ENCODE data around the gene TTC27. TPM values are rescaled to one million over a fixed set of nuclear protein-coding genes. Genes with fewer than 3 reads are reported as not detected.
"Not testable (repeated sequence)": the region's sequence is repeated elsewhere in the genome, so short reads cannot be mapped to it uniquely, and the experiment has no call there.

The TTC27 gene
- total RNA-seq, 5 donors from 2014 or later (not counting 1 experiment from before 2014, with no cell fraction given): 17.9 to 23.3 (median 21.6) TPM

DNA sequence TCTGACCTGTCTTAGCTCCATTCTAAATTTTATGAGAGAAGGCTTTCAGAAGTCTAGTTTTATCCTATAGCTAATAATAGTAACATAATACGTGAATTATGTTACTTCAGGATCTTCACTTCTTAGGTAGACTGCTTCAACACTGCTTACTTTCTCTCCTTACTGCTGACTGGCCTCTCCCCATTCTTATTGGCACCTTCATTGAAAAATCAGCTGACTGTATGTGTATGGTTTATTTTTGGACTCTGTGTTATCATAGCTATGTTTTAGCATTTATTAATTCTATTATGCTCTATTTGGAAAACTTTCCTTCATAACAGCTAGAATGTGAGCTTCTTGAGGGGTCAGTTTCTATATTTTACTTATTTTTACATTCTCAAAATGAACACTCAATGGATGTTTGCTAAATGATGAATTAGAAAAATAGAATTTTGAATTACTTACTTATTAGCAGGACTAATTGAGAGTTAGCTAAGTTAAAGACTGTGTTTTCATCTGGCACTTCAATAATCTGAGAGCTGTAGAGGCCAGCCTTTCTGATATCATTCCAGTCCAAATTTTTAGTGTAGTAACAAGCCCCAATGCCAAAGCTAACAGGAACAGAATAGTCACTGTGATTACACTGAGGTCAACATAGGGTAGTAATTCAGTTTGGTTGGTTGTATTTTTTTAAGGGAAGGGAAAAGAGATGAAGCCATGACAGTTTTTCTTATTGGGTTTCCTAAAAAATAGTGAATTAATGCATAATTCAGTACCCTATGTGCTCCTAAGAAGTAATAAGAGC, 92.3 kb downstream of the TTC27 start:
- DNase-seq (no peak), ATAC-seq (replicated peaks in 1 of 4) (no peak)
- ChIA-PET POLR2A (no interaction called here), CTCF (interaction anchor here in 1 of 2 donors (0.6 kb wide), 1 partner anchor 8 kb away, joined by 4 read pairs; no protein-coding TSS in a partner anchor)
- Mint-ChIP-seq H3K27ac (no peak overlapping the region), H3K27me3 (no peaks in the 10 kb centered on the region), H3K4me3 (no peak overlapping the region), H3K9me3 (peaks cover 0 to 4% (median 0%) of the 10 kb centered on the region in 3 donors), H3K4me1 (peaks cover 0 to 11% (median 8%) of the 10 kb centered on the region in 3 donors), H3K36me3 (peaks cover 49% of the 10 kb centered on the region)
- peaks cover 0 to 9% of the 10 kb centered on the region in 2 donors for H3K36me3 ChIP-seq (ENCODE audit: control insufficient read depth in 2 of 2, extremely low read depth in 1 of 2, insufficient read depth in 1 of 2, low read length in 1 of 2)
- H3K4me3 ChIP-seq (ENCODE audit: control insufficient read depth in 1 of 2, extremely low read depth in 1 of 2, low read length in 1 of 2): no peak overlapping the region
- no peaks in the 10 kb centered on the region for H3K27me3 ChIP-seq (replicated peaks in 1 of 2; ENCODE audit: control insufficient read depth in 2 of 2, extremely low read depth in 1 of 2, insufficient read depth in 2 of 2, low read length in 1 of 2)
- H3K27ac ChIP-seq (ENCODE audit: low read length): no peak overlapping the region
- H3K4me1 ChIP-seq (ENCODE audit: control insufficient read depth in 1 of 2, extremely low read depth in 1 of 2, insufficient read depth in 2 of 2, low read length in 2 of 2): no peaks in the 10 kb centered on the region
- WGBS (ENCODE audit: insufficient coverage): no CpG with 5 or more reads among the region's 1 CpG
- H3K9me3 ChIP-seq: no peaks in the 10 kb centered on the region

DNA sequence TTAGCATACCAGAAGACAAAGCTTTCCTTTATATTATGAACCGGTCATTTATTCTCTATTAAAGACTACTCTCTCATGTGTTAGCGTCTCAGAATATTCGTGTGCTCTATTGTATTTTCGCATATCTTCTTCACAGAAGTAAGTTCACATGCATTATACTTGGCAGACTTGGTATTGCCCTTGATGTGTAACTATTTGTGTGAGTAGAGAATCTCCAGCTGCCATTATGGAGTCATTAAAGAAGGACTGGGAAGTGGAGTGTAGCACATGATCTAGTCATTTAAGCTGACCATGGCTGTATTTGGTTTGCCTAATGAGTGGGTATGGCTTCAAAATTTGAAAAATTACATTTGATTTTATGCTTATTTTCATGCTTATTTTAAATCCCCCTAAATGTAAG, 92.9 kb downstream of the TTC27 start:
- ChIA-PET CTCF (no interaction called here), POLR2A (interaction anchor here in 1 of 2 donors (0.6 kb wide), 1 partner anchor 56 kb away, joined by 4 read pairs; no protein-coding TSS in a partner anchor)
- H3K9me3 ChIP-seq: no peaks in the 10 kb centered on the region
- 100% methylated on average over 1 of the region's 4 CpGs for WGBS (ENCODE audit: insufficient coverage)
- Mint-ChIP-seq H3K36me3 (peaks cover 53% of the 10 kb centered on the region), H3K4me3 (no peak overlapping the region), H3K9me3 (peaks cover 0 to 4% (median 0%) of the 10 kb centered on the region in 3 donors), H3K27me3 (no peaks in the 10 kb centered on the region), H3K27ac (no peak overlapping the region), H3K4me1 (peaks cover 0 to 8% (median 2%) of the 10 kb centered on the region in 3 donors)
- no peak overlapping the region for H3K4me3 ChIP-seq (ENCODE audit: control insufficient read depth in 1 of 2, extremely low read depth in 1 of 2, low read length in 1 of 2)
- ATAC-seq (replicated peaks in 1 of 4): no peak
- H3K27me3 ChIP-seq (replicated peaks in 1 of 2; ENCODE audit: control insufficient read depth in 2 of 2, extremely low read depth in 1 of 2, insufficient read depth in 2 of 2, low read length in 1 of 2): no peaks in the 10 kb centered on the region
- H3K27ac ChIP-seq (ENCODE audit: low read length): no peak overlapping the region
- DNase-seq: no peak
- H3K36me3 ChIP-seq (ENCODE audit: control insufficient read depth in 2 of 2, extremely low read depth in 1 of 2, insufficient read depth in 1 of 2, low read length in 1 of 2): peaks cover 5 to 11% of the 10 kb centered on the region in 2 donors
- no peaks in the 10 kb centered on the region for H3K4me1 ChIP-seq (ENCODE audit: control insufficient read depth in 1 of 2, extremely low read depth in 1 of 2, insufficient read depth in 2 of 2, low read length in 2 of 2)

DNA sequence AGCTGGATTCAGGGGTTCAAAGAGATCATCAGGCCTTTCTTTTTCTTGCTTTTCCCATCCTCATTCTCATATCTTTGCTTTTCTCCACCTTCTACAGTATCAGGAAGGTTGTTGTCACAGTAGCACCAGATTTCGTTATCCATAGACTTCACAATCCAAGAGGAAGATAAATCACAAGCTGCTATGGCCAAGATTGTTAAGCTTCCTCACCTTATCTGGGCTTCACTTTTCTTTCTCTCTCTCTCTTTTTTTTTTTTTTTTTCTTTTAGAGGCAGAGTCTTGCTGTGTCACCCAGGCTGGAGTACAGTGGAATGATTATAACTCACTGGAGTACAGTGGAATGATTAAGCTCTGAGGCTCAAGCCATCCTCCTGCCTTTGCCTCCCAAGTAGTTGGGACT, 93.5 kb downstream of the TTC27 start:
- Mint-ChIP-seq H3K4me3 (no peak overlapping the region), H3K4me1 (peaks cover 0 to 6% (median 2%) of the 10 kb centered on the region in 3 donors), H3K36me3 (peaks cover 54% of the 10 kb centered on the region), H3K9me3 (peaks cover 0 to 4% (median 0%) of the 10 kb centered on the region in 3 donors), H3K27ac (no peak overlapping the region), H3K27me3 (no peaks in the 10 kb centered on the region)
- Histone ChIP-seq H3K27ac (ENCODE audit: low read length) (no peak overlapping the region), H3K36me3 (ENCODE audit: control insufficient read depth in 2 of 2, extremely low read depth in 1 of 2, insufficient read depth in 1 of 2, low read length in 1 of 2) (peaks cover 5 to 11% of the 10 kb centered on the region in 2 donors), H3K4me3 (ENCODE audit: control insufficient read depth in 1 of 2, extremely low read depth in 1 of 2, low read length in 1 of 2) (no peak overlapping the region), H3K9me3 (no peaks in the 10 kb centered on the region), H3K27me3 (replicated peaks in 1 of 2; ENCODE audit: control insufficient read depth in 2 of 2, extremely low read depth in 1 of 2, insufficient read depth in 2 of 2, low read length in 1 of 2) (no peaks in the 10 kb centered on the region), H3K4me1 (ENCODE audit: control insufficient read depth in 1 of 2, extremely low read depth in 1 of 2, insufficient read depth in 2 of 2, low read length in 2 of 2) (no peaks in the 10 kb centered on the region)
- POLR2A ChIA-PET: interaction anchor here in 1 of 2 donors (0.6 kb wide), 1 partner anchor 57 kb away, joined by 4 read pairs; no protein-coding TSS in a partner anchor
- DNase-seq (no peak), ATAC-seq (replicated peaks in 1 of 4) (no peak)
- CTCF ChIA-PET: interaction anchor here in 1 of 2 donors (0.6 kb wide), 1 partner anchor 557 kb away, joined by 3 read pairs; no protein-coding TSS in a partner anchor
- WGBS (ENCODE audit: insufficient coverage): 100% methylated on average over 1 of the region's 1 CpG

DNA sequence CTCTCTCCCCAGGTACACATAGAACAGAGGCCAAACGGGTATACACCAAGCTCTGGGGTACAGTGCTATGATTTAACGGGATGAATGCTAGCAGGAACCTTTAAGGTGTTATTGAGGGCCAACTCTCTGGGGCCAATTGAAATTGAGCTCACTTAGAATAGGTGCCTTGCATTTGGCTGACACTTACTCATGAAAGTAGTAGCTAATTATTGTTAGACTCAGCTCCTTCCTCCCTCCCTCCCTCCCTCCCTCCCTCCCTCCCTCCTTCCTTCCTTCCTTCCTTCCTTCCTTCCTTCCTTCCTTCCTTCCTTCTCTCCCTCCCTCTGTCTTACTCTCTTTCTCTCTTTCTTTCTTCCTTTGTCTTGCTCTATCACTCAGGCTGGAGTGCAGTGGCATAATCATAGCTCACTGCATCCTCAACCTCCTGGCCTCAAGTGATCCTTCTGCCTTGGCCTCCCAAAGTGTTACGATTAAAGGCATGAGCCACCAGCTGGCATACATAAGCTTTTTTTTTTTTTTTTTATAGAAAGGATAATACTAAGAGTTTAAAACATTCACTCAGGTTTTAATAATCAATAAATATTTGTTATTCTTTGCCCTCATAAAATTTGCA, 95.7 kb downstream of the TTC27 start:
- H3K36me3 Mint-ChIP-seq: peaks cover 59% of the 10 kb centered on the region
- DNase-seq (no peak), ATAC-seq (replicated peaks in 1 of 4) (no peak)
- H3K4me3 ChIP-seq (ENCODE audit: control insufficient read depth in 1 of 2, extremely low read depth in 1 of 2, low read length in 1 of 2): no peak overlapping the region
- no peaks in the 10 kb centered on the region for H3K27me3 ChIP-seq (replicated peaks in 1 of 2; ENCODE audit: control insufficient read depth in 2 of 2, extremely low read depth in 1 of 2, insufficient read depth in 2 of 2, low read length in 1 of 2)
- ChIA-PET POLR2A (interaction anchor here in 1 of 2 donors (0.6 to 0.7 kb wide), 2 partner anchors 9 to 244 kb away, joined by 4 read pairs; no protein-coding TSS in a partner anchor), CTCF (no interaction called here)
- no peak overlapping the region for H3K27ac ChIP-seq (ENCODE audit: low read length)
- peaks cover 0 to 4% (median 0%) of the 10 kb centered on the region in 3 donors for H3K9me3 Mint-ChIP-seq
- H3K4me3 Mint-ChIP-seq: no peak overlapping the region
- WGBS (ENCODE audit: insufficient coverage): no CpG with 5 or more reads among the region's 3 CpGs
- H3K36me3 ChIP-seq (ENCODE audit: control insufficient read depth in 2 of 2, extremely low read depth in 1 of 2, insufficient read depth in 1 of 2, low read length in 1 of 2): peaks cover 5 to 9% of the 10 kb centered on the region in 2 donors
- H3K4me1 ChIP-seq (ENCODE audit: control insufficient read depth in 1 of 2, extremely low read depth in 1 of 2, insufficient read depth in 2 of 2, low read length in 2 of 2): no peaks in the 10 kb centered on the region
- H3K27ac Mint-ChIP-seq: peak overlapping the region in 1 of 2 donors; percentile 11
- no peaks in the 10 kb centered on the region for H3K27me3 Mint-ChIP-seq
- H3K9me3 ChIP-seq: no peaks in the 10 kb centered on the region
- peaks cover 0 to 6% (median 2%) of the 10 kb centered on the region in 3 donors for H3K4me1 Mint-ChIP-seq

DNA sequence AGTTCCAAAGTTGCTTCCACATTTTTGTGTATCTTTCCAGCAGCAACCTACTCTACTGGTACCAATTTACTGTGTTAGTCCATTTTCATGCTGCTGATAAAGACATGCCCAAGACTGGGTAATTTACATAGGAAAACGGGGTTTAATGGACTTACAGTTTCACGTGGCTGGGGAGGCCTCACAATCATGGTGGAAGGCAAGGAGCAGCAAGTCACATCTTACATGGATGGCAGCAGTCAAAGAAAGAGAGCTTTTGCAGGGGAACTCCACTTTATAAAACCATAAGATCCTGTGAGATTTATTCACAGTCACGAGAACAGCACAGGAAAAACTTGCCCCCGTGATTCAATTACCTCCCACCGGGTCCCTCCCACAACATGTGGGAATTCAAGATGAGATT, 98.8 kb downstream of the TTC27 start:
- H3K4me1 ChIP-seq (ENCODE audit: control insufficient read depth in 1 of 2, extremely low read depth in 1 of 2, insufficient read depth in 2 of 2, low read length in 2 of 2); H3K4me3 Mint-ChIP-seq; H3K27ac ChIP-seq (ENCODE audit: low read length); H3K36me3 ChIP-seq (ENCODE audit: control insufficient read depth in 2 of 2, extremely low read depth in 1 of 2, insufficient read depth in 1 of 2, low read length in 1 of 2); H3K4me3 ChIP-seq (ENCODE audit: control insufficient read depth in 1 of 2, extremely low read depth in 1 of 2, low read length in 1 of 2); ATAC-seq (replicated peaks in 1 of 4); H3K27ac Mint-ChIP-seq; H3K27me3 ChIP-seq (replicated peaks in 1 of 2; ENCODE audit: control insufficient read depth in 2 of 2, extremely low read depth in 1 of 2, insufficient read depth in 2 of 2, low read length in 1 of 2); H3K27me3 Mint-ChIP-seq; H3K9me3 Mint-ChIP-seq; H3K9me3 ChIP-seq; DNase-seq; H3K4me1 Mint-ChIP-seq; POLR2A ChIA-PET: not testable (repeated sequence)
- peaks cover 64% of the 10 kb centered on the region for H3K36me3 Mint-ChIP-seq
- no CpG with 5 or more reads among the region's 5 CpGs for WGBS (ENCODE audit: insufficient coverage)
- CTCF ChIA-PET: interaction anchor here in 1 of 2 donors (0.6 kb wide), 1 partner anchor 840 kb away, joined by 6 read pairs; no protein-coding TSS in a partner anchor

DNA sequence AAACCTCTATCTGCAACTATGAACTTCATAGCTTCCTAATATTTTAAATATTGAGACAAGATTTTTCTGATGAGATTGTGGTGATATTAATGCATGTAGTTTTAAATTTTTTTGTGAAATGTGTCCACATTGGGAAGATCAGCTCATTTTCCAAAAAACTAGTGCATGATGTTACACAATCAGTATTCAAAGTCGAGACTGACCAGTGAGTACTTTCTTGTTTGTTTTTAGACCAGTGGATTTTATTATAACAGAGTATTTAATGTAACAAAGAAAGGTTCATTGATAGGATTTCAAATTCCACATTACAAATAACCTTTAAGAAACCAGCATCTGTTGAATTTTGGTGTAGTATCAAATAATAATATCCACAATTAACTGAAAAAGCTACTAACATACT, 99.3 kb downstream of the TTC27 start:
- no peak overlapping the region for H3K4me3 ChIP-seq (ENCODE audit: control insufficient read depth in 1 of 2, extremely low read depth in 1 of 2, low read length in 1 of 2)
- ChIA-PET POLR2A (no interaction called here), CTCF (interaction anchor here in 1 of 2 donors (0.6 kb wide), 1 partner anchor 840 kb away, joined by 6 read pairs; no protein-coding TSS in a partner anchor)
- no peaks in the 10 kb centered on the region for H3K4me1 ChIP-seq (ENCODE audit: control insufficient read depth in 1 of 2, extremely low read depth in 1 of 2, insufficient read depth in 2 of 2, low read length in 2 of 2)
- no peak overlapping the region for H3K27ac ChIP-seq (ENCODE audit: low read length)
- DNase-seq (no peak), ATAC-seq (replicated peaks in 1 of 4) (no peak)
- Mint-ChIP-seq H3K36me3 (peaks cover 62% of the 10 kb centered on the region), H3K27me3 (no peaks in the 10 kb centered on the region), H3K27ac (no peak overlapping the region), H3K4me1 (peaks cover 0 to 6% (median 2%) of the 10 kb centered on the region in 3 donors), H3K4me3 (no peak overlapping the region), H3K9me3 (peaks cover 0 to 4% (median 0%) of the 10 kb centered on the region in 3 donors)
- no peaks in the 10 kb centered on the region for H3K27me3 ChIP-seq (replicated peaks in 1 of 2; ENCODE audit: control insufficient read depth in 2 of 2, extremely low read depth in 1 of 2, insufficient read depth in 2 of 2, low read length in 1 of 2)
- no peaks in the 10 kb centered on the region for H3K9me3 ChIP-seq
- peaks cover 2 to 5% of the 10 kb centered on the region in 2 donors for H3K36me3 ChIP-seq (ENCODE audit: control insufficient read depth in 2 of 2, extremely low read depth in 1 of 2, insufficient read depth in 1 of 2, low read length in 1 of 2)
- no CpG with 5 or more reads among the region's 1 CpG for WGBS (ENCODE audit: insufficient coverage)

Data from T-cell (primary cell).